ENCODE results near the gene SLC43A1.
"Not testable (repeated sequence)": the region's sequence is repeated elsewhere in the genome, so short reads cannot be mapped to it uniquely, and the experiment has no call there.

The SLC43A1 gene

DNA sequence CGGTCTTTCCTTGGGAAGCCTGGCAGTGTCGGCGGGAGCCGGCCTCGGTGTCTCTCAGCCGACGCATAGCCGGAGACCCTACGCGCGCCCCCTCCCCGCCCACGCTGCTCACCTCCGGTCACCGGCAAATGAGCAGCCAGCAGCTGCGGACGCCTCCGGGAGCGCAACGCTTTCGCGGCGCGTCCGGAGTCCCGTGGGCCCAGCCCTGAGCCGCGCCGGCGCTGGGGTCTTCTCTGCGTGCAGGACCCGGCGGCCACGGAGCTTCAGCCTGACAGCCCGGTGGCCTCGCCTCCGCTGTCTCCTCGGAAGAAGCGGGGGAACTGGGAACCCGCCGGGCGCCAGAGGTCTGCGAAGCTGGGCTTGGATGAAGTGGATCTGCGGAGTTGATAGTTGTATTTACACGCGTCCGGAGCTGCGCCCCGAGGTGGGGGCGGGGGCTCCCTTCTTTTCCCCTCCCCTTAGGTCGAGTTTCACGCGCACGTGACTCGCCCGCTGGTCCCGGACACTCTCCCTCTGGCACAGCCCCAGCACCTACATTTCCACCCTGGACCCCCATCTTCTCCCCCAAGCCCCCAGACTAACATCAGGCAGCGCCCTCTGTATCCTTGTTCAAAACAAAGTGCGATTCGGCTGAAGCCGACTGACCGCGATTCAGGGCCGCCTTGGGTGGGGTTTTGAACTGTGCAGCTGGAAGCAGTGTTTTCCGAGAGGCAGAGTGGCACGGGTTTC, at the start of gene SLC43A1:
TSS of gene SLC43A1 (minus strand) at position 371 of the 729 bp plus-strand sequence. CDS start 1,591 bp downstream, outside the sequence.
- DNase-seq (ENCODE audit: low read depth in 2 of 3, low spot score in 2 of 3) = peak; percentile 15 to 37 (median 27)

DNA sequence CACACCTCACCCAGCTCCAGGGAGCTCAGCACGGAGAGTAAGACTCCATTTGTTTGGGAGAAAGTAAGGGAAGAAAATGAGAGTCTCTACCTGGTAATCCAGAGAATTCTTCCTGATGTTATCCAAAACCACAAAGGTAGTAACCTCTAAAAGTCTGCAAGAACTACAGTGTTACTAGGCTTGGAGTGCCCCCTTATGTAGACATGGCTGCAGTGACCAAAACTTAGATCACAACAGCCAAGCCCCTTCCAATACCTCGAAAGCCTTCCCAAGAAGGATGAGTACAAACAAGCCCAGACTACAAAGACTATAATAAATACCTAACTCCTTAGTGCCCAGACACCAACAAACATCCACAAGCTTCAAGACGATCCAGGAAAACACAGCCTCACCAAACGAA, 47.1 kb upstream of the SLC43A1 start:
- no peak for DNase-seq (ENCODE audit: low read depth in 2 of 3, low spot score in 2 of 3)

DNA sequence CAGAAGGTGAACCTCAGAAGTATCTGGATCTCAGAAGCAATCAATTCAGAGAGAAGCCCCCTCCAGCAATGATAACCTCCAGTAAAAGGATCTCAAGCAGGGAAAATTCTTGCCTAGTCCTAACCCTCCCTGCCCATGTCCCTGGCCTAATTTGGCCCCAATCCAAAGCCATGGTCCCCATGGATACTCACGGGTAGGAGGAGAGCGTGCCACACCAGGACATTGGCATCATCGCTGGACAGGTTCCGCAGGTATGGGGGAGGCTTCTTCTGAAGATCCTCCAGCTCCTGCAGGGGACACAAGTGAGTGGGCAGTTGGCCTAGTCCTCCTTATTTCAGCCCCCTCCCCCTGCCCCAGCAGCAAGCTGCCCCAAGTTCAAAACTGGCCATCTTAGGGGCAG, 44.6 kb upstream of the SLC43A1 start:
- no peak for DNase-seq (ENCODE audit: low read depth in 2 of 3, low spot score in 2 of 3)

DNA sequence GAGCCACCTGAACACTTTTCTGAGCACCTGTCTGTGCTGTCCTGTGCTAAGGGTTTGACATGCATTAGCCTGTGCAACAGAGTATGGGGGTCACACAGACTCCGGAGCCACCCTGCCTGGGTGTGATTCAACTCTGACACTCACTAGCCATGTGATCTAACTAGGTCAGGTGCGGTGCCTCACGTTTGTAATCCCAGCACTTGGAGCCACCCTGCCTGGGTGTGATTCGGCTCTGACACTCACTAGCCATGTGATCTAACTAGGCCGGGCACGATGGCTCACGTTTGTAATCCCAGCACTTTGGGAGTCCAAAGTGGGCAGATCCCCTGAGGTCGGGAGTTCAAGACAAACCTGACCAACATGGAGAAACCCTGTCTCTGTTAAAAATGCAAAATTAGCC, 40.5 kb upstream of the SLC43A1 start:
- no peak for DNase-seq (ENCODE audit: low read depth in 2 of 3, low spot score in 2 of 3)

GRCh38 chr11:57555393-57555792, 39.9 kb upstream of the SLC43A1 start:
- DNase-seq (ENCODE audit: low read depth in 2 of 3, low spot score in 2 of 3) = no peak

DNA sequence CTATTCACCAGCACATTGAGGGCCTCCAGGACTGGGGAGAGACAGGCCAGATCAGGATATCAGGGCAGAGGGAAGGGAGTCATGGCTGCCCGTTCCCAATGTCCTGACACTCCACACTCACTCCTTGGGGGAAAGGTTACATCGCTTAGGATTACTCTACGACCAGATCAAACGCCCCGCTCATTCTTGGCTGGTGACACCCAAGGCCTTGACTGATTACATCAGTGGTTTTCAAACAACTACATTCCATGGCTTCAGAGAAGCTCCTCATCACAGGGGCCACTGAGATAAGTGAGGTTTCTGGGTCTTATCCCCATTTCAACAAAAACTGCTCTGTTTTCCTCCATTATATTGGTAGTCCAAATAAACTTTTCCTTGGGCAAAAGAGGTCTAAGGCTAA, 37.0 kb upstream of the SLC43A1 start:
- DNase-seq (ENCODE audit: low read depth in 2 of 3, low spot score in 2 of 3) = no peak

DNA sequence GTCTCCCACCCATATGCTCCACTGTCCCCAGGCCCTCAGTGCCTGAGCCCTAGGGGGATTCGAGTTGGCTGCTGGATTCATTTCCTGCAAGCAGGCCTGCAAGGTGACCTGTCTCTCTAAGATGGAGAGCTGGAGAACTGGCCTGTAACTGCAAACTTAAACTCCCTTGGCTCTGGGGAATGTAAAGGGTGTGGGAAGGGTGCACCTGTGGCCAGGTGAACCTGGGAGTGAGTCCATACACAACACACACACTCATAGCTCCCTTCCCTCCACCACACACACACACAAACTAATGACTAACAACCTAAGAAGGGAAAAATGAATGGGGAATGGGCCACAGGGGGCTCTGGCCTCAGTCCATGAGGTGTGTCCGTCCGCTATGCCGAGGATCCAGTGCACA, 36.4 kb upstream of the SLC43A1 start:
- no peak for DNase-seq (ENCODE audit: low read depth in 2 of 3, low spot score in 2 of 3)

- DNase-seq (ENCODE audit: low read depth in 2 of 3, low spot score in 2 of 3) = no peak
Observed at GRCh38 chr11:57549983-57550382, 34.5 kb upstream of the SLC43A1 start.

GRCh38 chr11:57547854-57548377, 32.4 kb upstream of the SLC43A1 start:
- no peak for DNase-seq (ENCODE audit: low read depth in 2 of 3, low spot score in 2 of 3)

DNA sequence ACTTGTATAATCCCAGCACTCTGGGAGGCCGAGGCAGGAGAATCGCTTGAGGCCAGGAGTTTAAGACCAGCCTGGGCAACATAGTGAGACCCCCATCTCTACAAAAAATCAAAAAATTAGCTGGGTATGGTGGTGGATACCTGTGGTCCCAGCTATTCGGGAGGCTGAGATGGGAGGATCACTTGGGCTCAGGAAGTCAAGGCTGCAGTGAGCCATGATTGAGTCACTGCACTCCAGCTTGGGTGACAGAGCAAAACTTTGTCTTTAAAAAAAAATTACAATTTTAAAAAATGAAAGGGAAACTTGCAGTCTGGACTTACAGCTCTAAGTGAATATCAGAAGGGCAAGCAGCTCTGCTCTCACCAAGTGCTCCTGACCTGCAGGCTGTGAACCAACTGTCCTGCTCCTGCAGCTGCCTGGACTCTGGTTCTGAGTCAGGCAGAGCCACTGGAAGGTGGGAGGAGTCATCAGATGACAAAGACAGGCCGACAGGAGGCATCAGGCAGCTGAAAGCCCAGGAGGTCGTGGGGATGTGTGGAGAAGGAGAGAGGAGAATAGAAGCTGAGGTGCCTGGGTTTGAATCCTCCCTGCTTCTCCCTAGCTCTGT, 31.5 kb upstream of the SLC43A1 start:
- no peak for DNase-seq (ENCODE audit: low read depth in 2 of 3, low spot score in 2 of 3)

DNA sequence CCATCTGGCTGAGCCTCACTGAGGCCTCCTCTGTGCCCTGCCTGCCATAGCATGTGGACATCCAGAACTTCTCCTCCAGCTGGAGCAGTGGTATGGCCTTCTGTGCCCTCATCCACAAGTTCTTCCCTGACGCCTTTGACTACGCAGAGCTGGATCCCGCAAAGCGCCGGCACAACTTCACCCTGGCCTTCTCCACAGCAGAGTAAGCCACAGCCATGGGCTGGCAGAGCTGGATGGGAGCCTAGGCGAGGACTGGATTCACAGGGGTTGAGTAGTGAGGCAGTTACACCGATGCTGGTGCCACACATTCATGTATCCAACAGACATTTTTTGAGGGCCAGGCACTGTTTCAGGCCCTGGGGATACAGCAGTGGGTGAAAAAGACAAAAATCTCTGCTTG, 30.9 kb upstream of the SLC43A1 start:
- DNase-seq (ENCODE audit: low read depth in 2 of 3, low spot score in 2 of 3) = no peak

DNA sequence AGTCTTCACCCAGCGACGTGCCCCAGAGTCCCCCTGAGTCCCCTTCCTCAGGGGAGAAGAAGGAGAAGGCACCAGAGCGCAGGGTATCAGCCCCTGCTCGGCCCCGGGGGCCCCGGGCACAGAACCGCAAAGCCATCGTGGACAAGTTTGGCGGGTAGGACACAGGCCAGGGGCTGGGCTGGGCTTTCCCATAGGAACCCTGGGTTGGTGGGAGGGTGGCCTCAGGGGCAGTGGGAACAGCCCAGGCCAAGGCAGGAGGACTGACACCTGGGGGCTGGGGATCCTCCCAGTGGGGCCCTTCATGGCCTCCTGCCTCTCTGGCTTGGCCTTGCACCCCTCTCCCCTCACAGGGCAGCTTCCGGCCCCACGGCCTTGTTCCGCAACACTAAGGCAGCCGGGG, 30.4 kb upstream of the SLC43A1 start:
- DNase-seq (ENCODE audit: low read depth in 2 of 3, low spot score in 2 of 3) = no peak

DNA sequence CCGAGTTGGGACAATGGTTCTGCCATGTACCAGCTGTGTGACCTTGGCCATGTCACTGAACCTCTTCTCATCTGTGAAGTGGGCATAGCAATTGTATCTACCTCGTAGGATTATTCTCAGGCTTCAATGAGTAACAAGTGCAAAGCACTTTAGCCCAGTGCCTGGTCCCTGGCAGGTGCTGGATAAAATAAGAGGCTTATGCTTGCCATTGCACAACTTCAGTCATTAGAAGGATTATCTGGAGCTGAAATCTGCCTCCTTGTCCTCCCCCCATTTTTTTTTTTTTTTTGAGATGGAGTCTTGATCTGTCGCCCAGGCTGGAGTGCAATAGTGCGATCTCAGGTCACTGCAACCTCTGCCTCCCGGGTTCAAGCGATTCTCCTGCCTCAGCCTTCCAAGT, 29.1 kb upstream of the SLC43A1 start:
- DNase-seq (ENCODE audit: low read depth in 2 of 3, low spot score in 2 of 3) = no peak

DNA sequence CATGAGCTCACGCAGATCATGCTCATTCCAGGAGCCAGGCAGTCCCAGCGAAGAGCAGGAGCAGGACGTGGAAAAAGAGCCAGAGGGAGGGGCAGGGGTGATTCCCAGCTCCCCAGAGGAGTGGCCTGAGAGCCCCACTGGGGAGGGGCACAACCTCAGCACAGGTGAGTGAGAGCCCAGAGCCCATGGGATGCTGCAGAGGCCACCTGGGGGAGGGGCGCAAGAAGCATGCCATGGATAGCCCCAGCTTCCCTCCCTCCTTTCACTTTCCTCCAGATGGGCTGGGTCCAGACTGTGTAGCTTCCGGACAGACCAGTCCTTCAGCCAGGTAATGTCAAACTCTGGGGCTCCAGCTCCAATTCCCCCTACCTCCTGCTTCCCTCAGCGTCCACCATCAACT, 28.1 kb upstream of the SLC43A1 start:
- no peak for DNase-seq (ENCODE audit: low read depth in 2 of 3, low spot score in 2 of 3)

GRCh38 chr11:57542582-57542981, 27.1 kb upstream of the SLC43A1 start:
- no peak for DNase-seq (ENCODE audit: low read depth in 2 of 3, low spot score in 2 of 3)

- no peak for DNase-seq (ENCODE audit: low read depth in 2 of 3, low spot score in 2 of 3)
Observed at GRCh38 chr11:57541169-57541568, 25.7 kb upstream of the SLC43A1 start.

GRCh38 chr11:57539342-57539741, 23.8 kb upstream of the SLC43A1 start:
- DNase-seq (ENCODE audit: low read depth in 2 of 3, low spot score in 2 of 3) = no peak

DNA sequence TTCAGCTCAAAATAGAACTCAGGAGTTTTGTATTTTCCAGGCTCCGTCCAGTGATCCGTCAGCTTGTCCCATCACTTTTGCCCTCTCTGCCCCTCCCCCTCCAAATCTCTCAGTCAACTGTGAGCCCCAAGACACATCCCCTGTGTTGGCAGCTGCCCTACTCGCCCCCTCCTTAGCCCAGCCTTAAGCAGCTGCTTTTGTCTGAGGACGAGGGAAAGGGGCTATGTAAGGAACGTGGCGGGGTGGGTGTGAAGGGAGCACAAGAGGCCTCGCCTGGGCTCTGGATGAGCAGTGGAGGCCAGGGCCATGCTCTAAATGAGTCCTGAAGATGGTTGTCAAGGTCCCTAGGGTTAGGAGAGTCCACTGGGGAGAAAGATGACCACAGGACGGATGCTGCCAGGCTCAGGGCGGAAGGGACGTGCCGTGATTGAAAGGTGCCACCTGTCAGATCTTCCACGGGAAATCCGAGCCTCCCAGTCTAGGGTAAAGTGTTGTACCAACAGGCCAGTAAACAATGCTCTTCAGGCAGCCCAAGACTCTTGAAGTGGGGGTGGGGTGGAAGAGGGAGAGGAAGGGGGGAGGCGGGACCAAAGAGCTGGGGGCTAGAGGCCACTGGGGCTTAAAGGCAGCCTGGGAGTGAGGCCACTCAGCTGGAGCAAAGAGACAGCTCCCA, 21.6 kb upstream of the SLC43A1 start, which contains the start of gene SMTNL1:
TSS of gene SMTNL1 (plus strand) at position 649 of the 673 bp plus-strand sequence. CDS start 5,048 bp downstream, outside the sequence.
- no peak for DNase-seq (ENCODE audit: low read depth in 2 of 3, low spot score in 2 of 3)

DNA sequence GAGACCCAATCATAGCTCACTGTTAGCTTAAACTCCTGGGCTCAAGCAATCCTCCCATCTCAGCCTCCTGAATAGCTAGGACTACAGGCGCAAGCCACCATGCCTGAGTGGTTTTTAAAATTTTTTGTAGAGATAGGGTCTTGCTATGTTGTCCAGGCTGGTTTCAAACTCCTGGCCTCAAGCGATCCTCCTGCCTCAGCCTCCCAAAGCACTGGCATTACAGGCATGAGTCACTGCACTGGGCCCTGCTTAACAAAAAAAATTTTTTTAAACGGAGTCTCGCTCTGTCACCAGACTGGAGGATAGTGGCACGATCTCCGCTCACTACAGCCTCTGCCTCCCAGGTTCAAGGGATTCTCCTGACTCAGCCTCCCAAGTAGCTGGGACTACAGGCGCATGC, 18.9 kb upstream of the SLC43A1 start:
- not testable (repeated sequence) for DNase-seq (ENCODE audit: low read depth in 2 of 3, low spot score in 2 of 3)

DNA sequence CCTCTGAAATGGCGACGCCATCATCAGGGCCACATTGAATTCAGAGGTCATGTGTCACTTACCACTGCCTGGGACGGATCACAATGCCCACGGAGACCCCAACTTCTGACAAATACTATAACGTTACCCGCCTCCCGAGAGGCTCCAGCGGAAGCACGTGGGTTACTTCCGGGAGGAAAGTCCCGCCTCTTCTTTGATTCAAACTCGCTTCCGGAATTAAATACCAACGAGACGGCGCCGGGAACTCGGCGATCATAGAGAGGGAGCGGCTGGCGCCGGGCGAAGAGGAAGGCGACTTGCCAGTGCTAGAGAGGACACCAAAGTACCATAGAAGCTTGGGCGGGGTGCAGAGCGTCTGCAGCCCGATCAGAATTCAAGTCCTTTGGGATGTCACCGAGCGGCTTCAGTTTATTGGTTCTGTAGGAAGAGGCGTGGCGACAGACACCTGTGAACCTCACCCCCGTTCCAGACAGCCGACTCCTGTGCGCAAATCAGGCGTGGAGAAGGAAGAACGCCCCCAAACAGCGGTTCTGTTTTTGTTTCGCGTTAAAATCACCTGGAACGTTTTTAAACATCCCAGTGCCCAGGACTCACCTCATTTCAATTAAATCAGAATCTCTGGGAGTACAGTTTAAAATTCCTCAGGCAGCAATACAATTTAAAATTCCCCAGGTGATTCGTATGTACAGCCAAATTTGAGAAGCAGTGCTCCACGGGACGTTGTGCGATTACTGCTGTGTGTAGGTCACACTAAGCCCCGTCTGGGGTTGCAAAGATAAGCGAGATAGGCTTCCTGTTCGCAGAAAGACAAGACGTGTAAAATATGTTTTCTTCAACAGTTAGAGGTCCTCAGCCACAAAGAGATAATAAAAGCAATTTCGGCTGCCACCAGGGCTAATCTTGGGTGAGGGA, 15.3 kb upstream of the SLC43A1 start, which contains the start of gene TIMM10:
TSS of gene TIMM10 (minus strand) at position 159 of the 912 bp plus-strand sequence. CDS start 565 bp downstream, outside the sequence.
- DNase-seq (ENCODE audit: low read depth in 2 of 3, low spot score in 2 of 3) = peak; percentile 64 to 86 (median 78)

DNA sequence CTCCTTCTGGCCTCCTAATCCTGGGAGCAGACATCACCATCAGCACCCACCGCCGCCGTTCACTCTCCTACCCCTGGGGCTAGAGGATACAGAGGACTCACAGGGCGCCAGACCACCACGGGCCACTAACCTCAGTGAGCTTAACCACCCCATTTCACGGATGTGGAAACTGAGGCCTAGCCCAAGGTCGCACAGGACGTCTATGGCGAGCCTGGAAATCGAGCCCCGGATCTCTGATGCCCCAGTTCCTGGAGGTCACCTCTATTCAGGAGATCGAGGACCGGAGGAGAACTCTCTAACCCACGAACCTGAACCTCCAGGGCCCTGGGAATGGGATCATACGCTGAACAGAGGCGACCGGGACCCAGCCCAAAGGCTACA, 14.7 kb upstream of the SLC43A1 start:
- DNase-seq (ENCODE audit: low read depth in 2 of 3, low spot score in 2 of 3) = no peak

All from activated CD8-positive, alpha-beta memory T cell treated with anti-CD3 and anti-CD28 coated beads for 48 hours (primary cell).